ENCODE results near the gene SPATA3.

GRCh38 chr2:231032575-231033140 lies 36.7 kb downstream of the SPATA3 start:
- no peak for TF ChIP-seq EP300 (IDR thresholded peaks at IDR 0.05; ENCODE audit: low read depth)
- no peak for TF ChIP-seq CTCF (IDR thresholded peaks at IDR 0.05)
